ENCODE results near the gene SPATS1. TPM values are rescaled to one million over a fixed set of nuclear protein-coding genes. Genes with fewer than 3 reads are reported as not detected.

SPATS1 gene
- not detected in 2 replicates for total RNA-seq

GRCh38 chr6:44342489-44342888 is at the start of gene SPATS1:
SPATS1 (plus strand) TSS chr6:44342650; CDS start chr6:44343096, 446 bp downstream.

GRCh38 chr6:44312901-44313788 is 29.3 kb upstream of the SPATS1 start, which contains the start of gene AARS2:
AARS2 (minus strand) TSS chr6:44313347; CDS start chr6:44313323, 24 bp downstream.

GRCh38 chr6:44387346-44388134 is 45.1 kb downstream of the SPATS1 start, which contains the start of gene CDC5L:
CDC5L (plus strand) TSS chr6:44387706; CDS start chr6:44387824, 118 bp downstream.

Other genes with a start within 250 kb of the SPATS1 start
- 42.8 and 48.1 TPM in 2 replicates for gene MRPL14, start 215.2 kb upstream of the SPATS1 start, total RNA-seq
- 22.8 and 24.4 TPM in 2 replicates for gene TMEM63B, start 215.1 kb upstream of the SPATS1 start, total RNA-seq
- gene CAPN11, start 183.8 kb upstream of the SPATS1 start, total RNA-seq: not detected in 2 replicates
- gene MYMX, start 125.7 kb upstream of the SPATS1 start, total RNA-seq: not detected in 2 replicates
- gene SLC29A1, start 119.1 kb upstream of the SPATS1 start, total RNA-seq: 9.6 and 14.9 TPM in 2 replicates
- 804 and 919 TPM in 2 replicates for gene HSP90AB1, start 95.5 kb upstream of the SPATS1 start, total RNA-seq
- 65.8 and 75.7 TPM in 2 replicates for gene SLC35B2, start 85.1 kb upstream of the SPATS1 start, total RNA-seq
- 4.4 and 4.7 TPM in 2 replicates for gene NFKBIE, start 77.1 kb upstream of the SPATS1 start, total RNA-seq
- not detected in 2 replicates for gene TMEM151B, start 72.2 kb upstream of the SPATS1 start, total RNA-seq
- gene AARS2, start 29.3 kb upstream of the SPATS1 start, total RNA-seq: 9.2 and 16.6 TPM in 2 replicates
- gene CDC5L, start 45.1 kb downstream of the SPATS1 start, total RNA-seq: 18.7 and 25.2 TPM in 2 replicates

Measured in subcutaneous preadipocyte (primary cell).